GM18861 (cell line): ENCODE results near the gene PIK3CB.
"Not testable (repeated sequence)": the region's sequence is repeated elsewhere in the genome, so short reads cannot be mapped to it uniquely, and the experiment has no call there.

ENCODE experiments used
- ATAC-seq: cut with Tn5 transposase; IDR thresholded peaks from one replicate; pipeline ENCODE4 v1.9.1; 2021; ENCODE audit not compliant: unreplicated experiment

Gene PIK3CB

GRCh38 chr3:138625707-138626365 lies 208.9 kb downstream of the PIK3CB start:
- ATAC-seq: no peak

- no peak for ATAC-seq
Observed at GRCh38 chr3:138624518-138624917, 210.2 kb downstream of the PIK3CB start.

- ATAC-seq: no peak
Observed at GRCh38 chr3:138620431-138620830, 214.3 kb downstream of the PIK3CB start.

GRCh38 chr3:138615462-138615861 lies 219.3 kb downstream of the PIK3CB start:
- no peak for ATAC-seq

GRCh38 chr3:138609898-138610266 lies 224.8 kb downstream of the PIK3CB start:
- ATAC-seq: no peak

GRCh38 chr3:138608322-138609135 lies 226.2 kb downstream of the PIK3CB start, which contains the start of gene FAIM:
Gene FAIM, plus strand, starts transcription at chr3:138608771. Its CDS starts 10,956 bp downstream, at chr3:138619727.
- peak; percentile 68 for ATAC-seq

- ATAC-seq: not testable (repeated sequence)
Observed at GRCh38 chr3:138604106-138604595, 230.6 kb downstream of the PIK3CB start.
